H1 (cell line): ENCODE data around the gene STAG2. TPM values are rescaled to one million over a fixed set of nuclear protein-coding genes. Genes with fewer than 3 reads are reported as not detected.

Source experiments
- CTCF ChIA-PET: fragments of 300-600 bp; sonication (Branson Sonifier 250); formaldehyde crosslinking; loops from one replicate; lab custom pipeline; 2021; ENCODE audit not compliant: partially characterized antibody; lab: Charles Lee
- POLR2A ChIA-PET: fragments of 300-600 bp; sonication (Branson Sonifier 250); formaldehyde crosslinking; loops from one replicate; lab custom pipeline; 2021; ENCODE audit warnings: inconsistent platforms; ENCODE audit not compliant: partially characterized antibody; lab: Charles Lee
- DNase-seq, 2 experiments: peaks; one replicate each; pipeline versions ENCODE4 v3.0.0 to v3.0.0-alpha.2; 2010 to 2022; ENCODE audit warnings: low spot score in 2 of 2, low read depth in 1 of 2, mixed read lengths in 1 of 2
- FAIRE-seq: peaks from 2 replicates; lab custom pipeline; 2011; peaks lifted over from hg19 to GRCh38; lab: Jason Lieb, UNC
- H2AFZ ChIP-seq: 2 replicates; pipeline ENCODE4 v1.8.1; 2012; ENCODE audit warnings: low read length, inconsistent platforms
- H2AK5ac ChIP-seq: 2 replicates; pipeline ENCODE4 v1.6.1; 2013; ENCODE audit warnings: low read depth, low read length
- H2BK120ac ChIP-seq: replicated peaks from 2 replicates; pipeline ENCODE3; 2013; ENCODE audit warnings: low read depth, low read length, inconsistent platforms
- H2BK12ac ChIP-seq: 2 replicates; pipeline ENCODE4 v1.6.1; 2013; ENCODE audit warnings: low read depth, low read length
- H2BK15ac ChIP-seq: 2 replicates; pipeline ENCODE4 v1.6.1; 2013; ENCODE audit warnings: low read length
- H2BK20ac ChIP-seq: 2 replicates; pipeline ENCODE4 v1.6.1; 2013; ENCODE audit warnings: low read length
- H2BK5ac ChIP-seq: 2 replicates; pipeline ENCODE4 v1.6.1; 2013; ENCODE audit warnings: low read depth, low read length
- H3K14ac ChIP-seq: 2 replicates; pipeline ENCODE4 v1.6.1; 2013; ENCODE audit warnings: inconsistent platforms; ENCODE audit not compliant: insufficient read length
- H3K18ac ChIP-seq: 2 replicates; pipeline ENCODE4 v1.6.1; 2013; ENCODE audit warnings: low read length; ENCODE audit errors: extremely low read depth
- H3K23ac ChIP-seq: 2 replicates; pipeline ENCODE4 v1.6.1; 2013; ENCODE audit warnings: inconsistent platforms; ENCODE audit not compliant: insufficient read length
- H3K23me2 ChIP-seq: 2 replicates; pipeline ENCODE4 v1.6.1; 2013; ENCODE audit warnings: low read depth, low read length
- H3K27ac ChIP-seq: 2 replicates; pipeline ENCODE4 v1.6.1; 2011; ENCODE audit warnings: low read depth, low read length, inconsistent platforms
- H3K27me3 ChIP-seq, 4 experiments: replicated peaks in 1 of 4; 1 replicate in 1 of 4; 2 replicates in 3 of 4; pipeline versions ENCODE4 v1.6.1 to v1.8.1; 2011 to 2013; ENCODE audit warnings: low read length in 3 of 4, mild to moderate bottlenecking in 3 of 4, inconsistent platforms in 2 of 4, mixed read lengths in 2 of 4, moderate library complexity in 1 of 4; ENCODE audit not compliant: control insufficient read depth in 3 of 4, insufficient read depth in 3 of 4; ENCODE audit errors: extremely low read depth in 1 of 4
- H3K36me3 ChIP-seq, 4 experiments: 2 replicates each; pipeline versions ENCODE4 v1.6.1 to v1.8.1; 2011 to 2013; ENCODE audit warnings: mild to moderate bottlenecking in 4 of 4, low read length in 3 of 4, moderate library complexity in 2 of 4, control low read depth in 1 of 4, inconsistent platforms in 1 of 4; ENCODE audit not compliant: insufficient read depth in 4 of 4, control insufficient read depth in 2 of 4
- H3K4ac ChIP-seq: replicated peaks from 2 replicates; pipeline ENCODE3; 2013; ENCODE audit warnings: low read length, low read depth, mixed read lengths, inconsistent platforms; ENCODE audit not compliant: insufficient read length
- H3K4me1 ChIP-seq, 4 experiments: replicated peaks in 1 of 4; 1 replicate in 1 of 4; 2 replicates in 3 of 4; pipeline versions ENCODE4 v1.6.1 to v1.8.1; 2011 to 2013; ENCODE audit warnings: low read length in 3 of 4, inconsistent platforms in 2 of 4, mixed read lengths in 1 of 4; ENCODE audit not compliant: insufficient read depth in 4 of 4, control insufficient read depth in 3 of 4
- H3K4me2 ChIP-seq, 2 experiments: 2 replicates each; pipeline versions ENCODE4 v1.6.1 to v1.8.1; 2011 to 2013; ENCODE audit warnings: low read depth in 2 of 2, low read length in 2 of 2, control low read depth in 1 of 2, inconsistent platforms in 1 of 2, mild to moderate bottlenecking in 1 of 2; ENCODE audit not compliant: insufficient read depth in 1 of 2
- H3K4me3 ChIP-seq, 4 experiments: fragments of 200-600, 300-600 bp in 1 of 4; sonication (generic), shearing (Covaris generic), sonication (Bioruptor Twin) in 1 of 4; 2 replicates each; pipeline versions ENCODE4 v1.5.1 to v1.8.1; 2011 to 2016; ENCODE audit warnings: low read length in 4 of 4, low read depth in 3 of 4, control low read depth in 2 of 4, inconsistent platforms in 2 of 4, mild to moderate bottlenecking in 2 of 4, mixed read lengths in 1 of 4, moderate library complexity in 1 of 4; ENCODE audit not compliant: insufficient read depth in 2 of 4; ENCODE audit errors: extremely low read depth in 1 of 4
- H3K56ac ChIP-seq: replicated peaks from 2 replicates; pipeline ENCODE3; 2013; ENCODE audit warnings: low read depth, mild to moderate bottlenecking, mixed read lengths, low read length, inconsistent platforms; ENCODE audit not compliant: insufficient read length
- H3K79me1 ChIP-seq: 2 replicates; pipeline ENCODE4 v1.6.1; 2013; ENCODE audit warnings: low read depth, low read length, control low read depth
- H3K79me2 ChIP-seq, 2 experiments: 2 replicates each; pipeline versions ENCODE4 v1.6.1 to v1.8.1; 2012 to 2013; ENCODE audit warnings: low read length in 2 of 2, mild to moderate bottlenecking in 2 of 2, inconsistent platforms in 1 of 2; ENCODE audit not compliant: insufficient read depth in 2 of 2, control insufficient read depth in 1 of 2
- H3K9ac ChIP-seq, 4 experiments: replicated peaks in 1 of 4; 1 replicate in 1 of 4; 2 replicates in 3 of 4; pipeline versions ENCODE4 v1.6.1 to v1.8.1; 2011 to 2013; ENCODE audit warnings: low read depth in 3 of 4, low read length in 3 of 4, control low read depth in 2 of 4, mild to moderate bottlenecking in 2 of 4, moderate library complexity in 2 of 4, inconsistent platforms in 1 of 4; ENCODE audit errors: extremely low read depth in 1 of 4
- H3K9me3 ChIP-seq, 2 experiments: 2 replicates each; pipeline versions ENCODE4 v1.6.1 to v1.8.1; 2012 to 2013; ENCODE audit warnings: mild to moderate bottlenecking in 2 of 2, moderate library complexity in 2 of 2, control low read depth in 1 of 2, inconsistent platforms in 1 of 2, low read depth in 1 of 2, low read length in 1 of 2, mixed read lengths in 1 of 2; ENCODE audit not compliant: insufficient read depth in 2 of 2
- H4K20me1 ChIP-seq, 2 experiments: replicated peaks in 1 of 2; 2 replicates each; pipeline versions ENCODE3 to v1.8.1; 2011 to 2013; ENCODE audit warnings: inconsistent platforms in 2 of 2, low read length in 2 of 2, mild to moderate bottlenecking in 1 of 2; ENCODE audit not compliant: insufficient read depth in 2 of 2, control insufficient read depth in 1 of 2
- H4K5ac ChIP-seq: 2 replicates; pipeline ENCODE4 v1.6.1; 2013; ENCODE audit warnings: low read length, low read depth, mixed read lengths, inconsistent platforms; ENCODE audit not compliant: insufficient read length
- H4K8ac ChIP-seq: 2 replicates; pipeline ENCODE4 v1.8.0; 2013; ENCODE audit warnings: mild to moderate bottlenecking, moderate library complexity, low read length, inconsistent platforms; ENCODE audit not compliant: insufficient read depth; ENCODE audit errors: extremely low read depth
- H4K91ac ChIP-seq: replicated peaks from 2 replicates; pipeline ENCODE3; 2013; ENCODE audit warnings: low read length, mixed read lengths, inconsistent platforms; ENCODE audit not compliant: insufficient read length
- POLR2A ChIP-seq, 2 experiments: IDR thresholded peaks; 1 replicate in 1 of 2; 2 replicates in 1 of 2; pipeline ENCODE4 v1.6.1; 2011; ENCODE audit warnings: low read depth in 2 of 2, low read length in 2 of 2, mild to moderate bottlenecking in 2 of 2; ENCODE audit errors: control extremely low read depth in 1 of 2
- RAD21 ChIP-seq, 2 experiments: IDR thresholded peaks in 1 of 2; conservative IDR thresholded peaks in 1 of 2; 2 replicates each; pipeline ENCODE4 v1.6.1; 2011; ENCODE audit warnings: low read depth in 2 of 2, low read length in 2 of 2, improper control_type of control experiment in 1 of 2, inconsistent platforms in 1 of 2, mild to moderate bottlenecking in 1 of 2, moderate library complexity in 1 of 2
- WGBS, 2 experiments: shearing (Covaris generic) in 1 of 2; methylation state at CpG; one replicate each; pipeline versions ENCODE4 v1.1.6 to v1.1.7; 2013 to 2015; ENCODE audit warnings: low lambda C conversion rate in 2 of 2, mixed read lengths in 2 of 2, inconsistent platforms in 1 of 2, low coverage in 1 of 2, missing lambda C conversion rate in 1 of 2; ENCODE audit not compliant: insufficient replicate concordance in 2 of 2, insufficient coverage in 1 of 2, insufficient read length in 1 of 2; ENCODE audit errors: extremely low coverage in 1 of 2, missing lambda C conversion rate in 1 of 2; 5-methylcytosine and 5-hydroxymethylcytosine counted together
- polyA plus RNA-seq, 7 experiments: library from polyadenylated mRNA; depleted of rRNA in 3 of 7; stranded (reverse) in 5 of 7; unstranded in 2 of 7; fragments of >200 nt in 5 of 7; fragments of 200-250 nt in 2 of 7; gene quantifications; 1 replicate in 5 of 7; 2 replicates in 1 of 7; 4 replicates in 1 of 7; pipeline versions ENCODE4 v1.2.1 to v1.2.3, GENCODE V29; 2011 to 2013; ENCODE audit warnings: missing spikeins in 2 of 7, mixed read lengths in 2 of 7
- total RNA-seq: library from RNA; stranded (reverse); fragmentation: NEBNext Ultra II Directional; extraction: Animal tissue kit (Norgen Biotek cat#: 25700); gene quantifications from 2 replicates; pipeline ENCODE4 v1.2.1, GENCODE V29; 2021

The STAG2 gene
- total and polyA plus RNA-seq, 2 of the 8 experiments (the other 6 are each of a cell fraction or from before 2014, with no cell fraction given), result 20.3 to 94.9 TPM

DNA sequence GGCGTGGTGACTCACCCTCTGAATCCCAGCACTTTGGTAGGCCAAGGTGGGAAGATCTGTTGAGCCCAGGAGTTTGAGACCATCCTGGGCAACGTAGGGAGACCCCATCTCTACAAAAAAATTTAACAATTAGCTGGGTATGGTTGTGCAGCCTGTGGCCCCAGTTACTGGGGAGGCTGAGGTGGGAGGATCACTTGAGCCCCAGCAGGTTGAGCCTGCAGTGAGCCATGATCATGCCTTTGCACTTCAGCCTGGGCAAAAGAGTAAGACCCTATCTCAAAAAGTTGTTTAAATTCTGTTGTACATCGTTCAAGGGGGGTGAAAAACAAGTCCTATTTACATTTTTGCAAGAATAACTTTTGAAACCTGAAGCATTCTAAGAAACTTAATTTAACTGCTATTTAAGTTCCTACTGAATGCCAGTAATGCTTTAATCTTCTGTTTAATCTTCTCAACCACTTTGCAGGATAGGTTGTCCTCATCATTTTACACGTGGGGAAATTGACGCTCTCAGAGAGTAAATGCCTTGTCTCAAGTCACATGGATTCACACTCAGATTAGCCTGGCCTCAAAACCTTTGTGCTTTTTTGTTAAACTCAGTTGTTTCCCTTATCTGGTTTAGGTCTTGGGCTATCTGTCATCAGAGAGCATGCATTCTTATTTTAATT, 7.0 kb downstream of the STAG2 start:
- Histone ChIP-seq H3K9ac (no peak overlapping the region), H4K5ac (no peak overlapping the region), H2BK5ac (no peak overlapping the region), H3K9me3 (no peaks in the 10 kb centered on the region), H2BK12ac (no peak overlapping the region), H3K27ac (no peak overlapping the region), H3K36me3 (no peaks in the 10 kb centered on the region), H3K18ac (no peak overlapping the region), H3K4me2 (no peak overlapping the region; a peak in 1 of 4 replicates), H2BK120ac (no peak overlapping the region), H3K79me1 (no peaks in the 10 kb centered on the region), H3K4me3 (no peak overlapping the region), H3K4me1 (peaks cover 0 to 2% (median 0%) of the 10 kb centered on the region in 4 experiments; a peak in 3 of 7 replicates), H2AK5ac (no peak overlapping the region), H2AFZ (no peak overlapping the region), H3K14ac (no peak overlapping the region), H3K79me2 (peaks cover 32 to 95% of the 10 kb centered on the region in 2 experiments), H3K56ac (no peak overlapping the region), H2BK20ac (no peak overlapping the region), H3K23me2 (no peaks in the 10 kb centered on the region), H4K20me1 (peaks cover 2 to 3% of the 10 kb centered on the region in 2 experiments), H3K27me3 (no peaks in the 10 kb centered on the region), H2BK15ac (no peak overlapping the region), H4K8ac (no peak overlapping the region), H4K91ac (no peak overlapping the region), H3K4ac (no peak overlapping the region), H3K23ac (no peak overlapping the region)
- 85% methylated on average over 5 of the region's 5 CpGs; no CpG with 5 or more reads in 1 of the 2 experiments for whole genome bisulfite sequencing, 2 experiments
- ChIA-PET CTCF (no interaction called here), POLR2A (no interaction called here)
- no peak for TF ChIP-seq RAD21 (IDR thresholded peaks at IDR 0.05 in 1 of 2, conservative IDR thresholded peaks at IDR 0.05 in 1 of 2; ENCODE audit: low read depth in 2 of 2, low read length in 2 of 2)
- TF ChIP-seq POLR2A (IDR thresholded peaks at IDR 0.05; ENCODE audit: control extremely low read depth in 1 of 2, low read depth in 2 of 2, low read length in 2 of 2), result peak in 1 of 2 experiments; percentile 38; a peak in 1 of 3 replicates
- DNase-seq (no peak), FAIRE-seq (no peak)
